Activated CD8-positive, alpha-beta memory T cell treated with anti-CD3 and anti-CD28 coated beads for 24 hours (primary cell): ENCODE results near the gene SCYGR3.
"Not testable (repeated sequence)": the region's sequence is repeated elsewhere in the genome, so short reads cannot be mapped to it uniquely, and the experiment has no call there.

Experiments
- DNase-seq: peaks from one replicate; pipeline ENCODE4 v3.0.0-alpha.2; 2020

Gene SCYGR3

DNA sequence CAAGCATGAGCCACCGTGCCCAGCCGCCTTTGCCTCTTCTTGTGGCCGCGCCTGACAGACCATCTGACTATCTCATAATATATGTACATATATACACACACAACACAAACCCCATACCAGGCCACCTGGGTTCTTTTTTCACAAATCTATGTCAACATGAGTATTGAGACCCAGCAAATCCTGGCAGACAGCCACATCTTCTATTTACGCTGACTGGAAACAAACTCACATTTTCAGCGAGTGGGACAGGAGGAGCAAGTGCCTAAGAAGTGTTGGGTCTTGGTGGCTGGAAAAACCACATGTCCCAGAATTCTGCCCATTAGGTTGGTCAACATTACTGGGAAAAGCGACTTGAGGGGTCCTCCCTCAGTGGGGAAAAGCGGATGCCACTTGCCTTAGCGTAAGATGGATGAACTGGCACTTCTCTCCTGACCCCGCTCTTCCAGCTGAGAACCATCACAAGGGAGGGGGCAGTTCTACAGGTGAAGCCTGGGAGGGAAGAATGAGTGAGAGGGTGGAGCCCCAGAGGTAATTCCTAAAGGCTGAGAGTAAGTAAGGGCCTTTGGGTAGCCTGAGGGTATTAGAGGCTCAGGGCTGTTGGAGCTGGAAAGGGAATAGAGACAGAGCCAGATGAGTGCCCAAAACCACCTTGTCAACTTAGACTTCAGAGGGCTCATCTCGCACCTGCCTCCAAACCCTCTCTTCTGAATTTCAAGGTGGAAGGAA, 1.9 kb downstream of the SCYGR3 start:
- no peak for DNase-seq

DNA sequence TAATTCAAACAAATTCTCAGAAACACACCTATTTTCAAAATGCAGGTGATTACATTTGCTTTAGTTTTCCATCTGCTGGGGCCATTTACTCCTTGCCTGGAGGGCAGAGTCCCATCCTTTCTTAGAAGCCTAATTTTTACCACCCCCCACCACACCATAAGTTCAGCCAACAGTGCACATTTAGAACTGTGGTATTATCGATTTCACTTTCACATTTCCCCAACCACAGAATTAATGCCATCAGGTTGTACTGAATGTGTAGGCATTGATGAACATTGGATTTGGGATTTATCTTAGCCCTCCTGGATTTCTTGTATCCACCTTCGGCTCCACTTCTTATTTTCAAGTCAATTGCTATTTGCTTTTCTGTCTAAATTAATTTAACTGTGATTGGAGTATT, 4.5 kb downstream of the SCYGR3 start:
- no peak for DNase-seq

GRCh38 chr2:227608561-227609338, 5.9 kb downstream of the SCYGR3 start:
- peak; percentile 61 for DNase-seq

DNA sequence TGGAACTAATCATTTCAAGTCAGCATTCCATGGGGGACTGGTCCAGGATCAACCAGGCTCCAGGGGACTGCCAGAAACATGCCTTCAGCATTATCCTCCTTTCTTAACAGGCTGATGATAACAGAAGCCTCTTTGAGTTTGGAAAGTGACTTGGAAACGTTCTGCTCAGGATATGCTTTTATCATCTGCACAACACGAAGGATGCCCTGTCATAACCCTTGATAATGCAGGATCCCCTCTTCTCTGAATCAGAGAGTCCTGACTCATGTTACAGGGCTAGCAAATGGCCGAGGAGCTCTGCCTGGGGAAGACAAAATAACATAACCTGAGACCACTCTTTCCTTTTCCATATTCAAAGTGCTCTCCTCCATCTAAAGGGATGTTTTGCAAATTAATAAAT, 6.7 kb downstream of the SCYGR3 start:
- DNase-seq: no peak

DNA sequence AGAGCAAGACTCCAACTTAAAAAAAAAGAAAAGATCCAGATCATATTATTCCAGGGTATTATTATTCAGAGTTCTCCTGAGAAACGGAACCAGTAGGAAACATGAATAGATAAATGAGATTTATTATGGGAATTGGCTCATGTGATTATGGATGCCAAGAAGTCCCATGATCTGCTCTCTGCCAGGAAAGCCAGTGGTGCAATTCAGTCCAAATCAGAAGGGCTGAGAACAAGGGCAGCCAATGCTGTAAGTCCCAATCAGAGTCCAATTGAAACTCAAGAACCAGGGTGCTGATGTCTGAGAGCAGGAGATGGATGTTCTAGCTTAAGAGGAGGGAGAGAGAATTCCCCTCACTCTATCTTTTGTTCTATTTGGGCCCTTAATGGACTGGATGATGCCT, 8.2 kb downstream of the SCYGR3 start:
- DNase-seq: no peak

GRCh38 chr2:227602358-227602757, 12.3 kb downstream of the SCYGR3 start:
- DNase-seq: no peak

DNA sequence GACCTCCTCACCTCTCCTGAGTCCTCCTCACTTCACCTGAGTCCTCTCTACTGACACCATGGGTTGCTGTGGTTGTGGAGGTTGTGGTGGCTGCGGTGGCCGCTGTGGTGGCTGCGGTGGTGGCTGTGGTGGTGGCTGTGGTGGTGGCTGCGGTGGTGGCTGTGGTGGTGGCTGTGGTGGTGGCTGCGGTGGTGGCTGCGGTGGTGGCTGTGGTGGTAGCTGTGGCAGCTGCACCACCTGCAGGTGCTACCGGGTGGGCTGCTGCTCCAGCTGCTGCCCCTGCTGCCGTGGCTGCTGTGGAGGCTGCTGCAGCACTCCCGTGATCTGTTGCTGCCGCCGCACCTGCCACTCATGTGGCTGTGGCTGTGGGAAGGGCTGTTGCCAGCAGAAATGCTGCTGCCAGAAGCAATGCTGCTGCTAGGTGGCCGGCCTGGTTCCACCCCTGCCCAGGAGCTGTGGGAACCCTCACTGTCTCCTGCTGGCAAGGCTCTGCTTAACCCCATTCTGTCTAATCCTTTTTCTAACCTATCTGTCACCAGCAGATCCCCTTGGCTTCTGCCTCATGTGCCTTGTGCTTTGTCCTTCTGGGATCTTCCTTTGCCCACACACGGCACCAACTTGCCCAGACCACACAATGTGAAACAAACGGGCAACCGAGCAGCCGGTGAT, 15.7 kb downstream of the SCYGR3 start, which contains the start of gene SCYGR2:
TSS of gene SCYGR2 (plus strand) at position 59 of the 669 bp plus-strand sequence. CDS start at position 59, 0 bp downstream.
- DNase-seq: not testable (repeated sequence)

DNA sequence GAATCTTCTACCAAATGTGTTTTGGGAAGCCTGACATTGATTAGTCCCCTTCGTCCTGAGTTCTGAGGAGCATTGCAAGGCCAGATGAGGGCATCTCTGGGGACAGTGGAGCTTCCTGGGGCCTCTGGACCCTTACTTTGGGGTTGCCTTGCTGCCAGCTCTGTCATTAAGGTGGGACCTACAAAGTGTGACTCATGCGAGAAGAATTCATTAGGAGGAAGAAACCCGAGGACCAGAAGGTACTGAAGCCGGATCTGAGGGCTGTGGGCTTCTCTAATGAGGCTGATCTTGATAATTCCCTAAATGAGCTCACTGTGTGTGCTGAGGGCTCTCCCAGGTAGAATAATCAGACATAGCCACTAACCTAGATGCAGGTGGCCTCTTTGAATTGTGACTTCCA, 16.6 kb downstream of the SCYGR3 start:
- no peak for DNase-seq

DNA sequence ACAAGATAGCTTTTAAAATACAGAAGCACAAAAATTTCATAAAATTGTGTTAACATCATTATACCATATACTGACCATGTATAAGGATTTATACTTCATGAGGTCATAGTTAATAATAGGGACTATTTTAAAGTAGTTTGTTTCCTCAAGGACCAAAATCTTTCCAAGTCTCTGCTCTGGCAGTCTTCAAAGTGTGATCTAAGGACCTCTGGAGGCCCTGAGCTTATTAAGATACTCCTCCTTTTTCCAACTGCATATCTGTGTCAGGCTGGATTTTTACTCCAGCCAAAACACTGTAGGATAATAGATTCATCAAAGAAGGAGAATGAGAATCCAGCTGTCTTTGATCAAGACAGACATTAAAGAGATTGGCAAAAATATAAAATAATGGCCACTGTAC, 17.6 kb downstream of the SCYGR3 start:
- no peak for DNase-seq

DNA sequence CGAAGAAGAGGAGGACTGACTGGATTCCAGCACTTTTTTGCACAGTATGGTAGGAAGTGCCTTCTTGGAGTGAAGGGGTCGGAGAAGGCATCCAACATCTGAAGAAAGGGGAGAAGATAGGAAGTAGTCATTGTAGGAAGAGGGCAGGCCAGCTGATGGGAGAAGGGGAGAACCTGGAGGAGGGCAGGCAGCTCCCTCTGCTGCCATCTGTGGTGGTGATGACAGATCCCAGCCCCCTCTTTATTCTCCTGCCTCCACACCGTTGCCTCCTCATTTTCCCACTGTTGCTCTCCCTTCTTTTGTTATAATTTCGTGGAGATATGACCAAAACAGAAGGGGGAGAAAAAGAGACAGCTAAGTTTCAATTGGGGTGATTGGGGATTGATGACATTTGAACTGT, 18.8 kb downstream of the SCYGR3 start:
- DNase-seq: no peak

- no peak for DNase-seq
Observed at GRCh38 chr2:227592694-227593387, 21.8 kb downstream of the SCYGR3 start.

GRCh38 chr2:227582369-227582768, 32.3 kb downstream of the SCYGR3 start:
- no peak for DNase-seq

DNA sequence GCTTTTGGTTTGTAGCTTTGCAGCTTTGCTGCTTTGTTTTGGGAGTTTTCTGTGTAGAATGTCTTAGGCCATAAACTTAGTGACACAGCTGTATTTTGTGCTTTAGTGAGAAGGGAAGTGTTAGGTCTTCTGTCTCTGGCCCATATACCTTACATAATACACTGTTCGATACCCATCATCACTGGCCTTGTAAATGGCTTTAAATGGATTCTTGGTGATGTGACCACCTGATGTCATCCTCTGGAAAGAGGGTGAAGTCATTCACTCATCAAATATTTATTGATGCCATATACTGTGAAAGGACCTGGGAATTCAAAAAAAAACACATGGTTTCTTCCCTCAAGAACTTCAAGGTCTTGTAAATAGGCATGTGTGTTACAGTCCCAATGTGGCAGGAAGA, 34.8 kb downstream of the SCYGR3 start:
- no peak for DNase-seq

- DNase-seq: no peak
Observed at GRCh38 chr2:227578642-227579041, 36.0 kb downstream of the SCYGR3 start.

- DNase-seq: no peak
Observed at GRCh38 chr2:227577555-227577954, 37.1 kb downstream of the SCYGR3 start.

DNA sequence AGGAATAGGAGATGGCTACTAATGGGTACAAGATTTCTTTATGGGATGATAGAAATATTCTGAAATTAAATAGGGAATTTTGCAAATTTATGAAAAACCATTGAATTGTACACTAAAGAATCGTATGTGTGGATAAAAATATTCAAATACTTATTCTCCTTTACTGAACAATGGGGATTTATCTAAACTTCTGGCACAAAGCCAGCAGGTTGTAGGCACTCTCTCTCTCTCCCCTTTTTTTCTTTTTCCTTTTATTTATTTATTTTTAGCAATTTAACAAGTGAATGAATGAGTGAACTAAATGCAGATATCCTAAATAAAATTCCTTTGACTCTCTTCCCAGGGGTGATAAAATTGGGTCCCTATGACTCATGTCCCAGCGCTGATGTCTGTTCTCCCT, 37.8 kb downstream of the SCYGR3 start:
- no peak for DNase-seq

DNA sequence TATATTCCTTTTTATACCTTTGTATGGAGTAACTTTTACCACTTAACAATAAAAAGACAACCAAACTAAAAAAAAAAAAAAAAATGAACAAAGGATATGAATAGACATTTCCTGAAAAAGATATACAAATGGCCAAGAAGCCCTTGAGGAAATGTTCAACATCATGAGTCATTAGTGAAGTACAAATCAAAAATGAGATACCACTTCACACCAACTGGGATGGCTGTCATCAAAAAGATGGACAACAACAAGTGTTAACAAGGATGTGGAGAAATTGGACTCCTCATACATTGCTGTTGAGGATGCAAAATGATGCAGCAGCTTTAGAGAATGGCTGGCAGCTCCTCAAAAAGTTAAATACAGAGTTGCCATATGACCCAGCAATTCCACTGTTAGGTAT, 38.5 kb downstream of the SCYGR3 start:
- DNase-seq: no peak

DNA sequence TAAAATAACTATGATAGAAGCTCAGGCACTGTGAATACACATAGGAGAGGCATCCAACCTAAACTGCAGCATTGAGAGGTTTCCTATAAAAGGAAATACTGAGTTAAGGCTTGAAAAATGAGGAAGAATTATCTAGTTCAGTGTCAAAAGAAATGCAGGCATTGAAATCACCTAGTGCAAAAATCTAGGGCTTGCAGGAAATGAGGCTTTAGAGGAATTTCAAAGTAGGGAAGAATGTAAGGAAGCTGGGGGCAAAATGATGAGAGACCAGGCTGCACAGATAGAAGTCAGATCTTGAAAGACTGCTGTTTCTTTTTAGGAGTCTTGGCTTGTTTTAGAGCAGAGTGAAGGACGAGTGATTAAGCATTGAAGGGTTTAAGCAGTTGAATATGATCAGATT, 44.0 kb downstream of the SCYGR3 start:
- DNase-seq: no peak

- no peak for DNase-seq
Observed at GRCh38 chr2:227568852-227569169, 45.8 kb downstream of the SCYGR3 start.

DNA sequence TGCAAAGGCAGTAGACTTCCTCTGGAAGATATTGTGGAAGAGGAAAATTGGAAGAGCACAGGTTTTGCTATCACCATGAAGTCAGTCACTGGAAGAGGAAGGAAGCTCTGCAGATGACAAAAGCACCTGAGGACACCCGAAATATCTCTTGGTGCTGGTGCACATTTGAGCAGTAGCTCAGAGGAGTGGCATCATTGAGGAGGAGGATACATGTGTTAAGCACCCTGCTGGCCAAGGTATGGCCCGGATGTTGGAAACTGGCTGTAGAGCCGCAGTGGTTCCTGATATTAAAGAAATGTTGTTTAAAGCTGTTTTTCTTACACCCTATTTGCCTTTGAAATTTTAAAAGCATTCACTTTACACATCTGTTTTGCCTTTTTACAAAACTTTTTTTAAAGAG, 48.6 kb downstream of the SCYGR3 start:
- DNase-seq: no peak

GRCh38 chr2:227565080-227565479, 49.6 kb downstream of the SCYGR3 start:
- no peak for DNase-seq
